ENCODE data around the gene CAGE1.

GRCh38 chr6:7432391-7433120 lies 43.0 kb upstream of the CAGE1 start:
- TF ChIP-seq EZH2 (IDR thresholded peaks at IDR 0.05; ENCODE audit: low read length, missing control alignments), result no peak
- TF ChIP-seq, protein P1, sequence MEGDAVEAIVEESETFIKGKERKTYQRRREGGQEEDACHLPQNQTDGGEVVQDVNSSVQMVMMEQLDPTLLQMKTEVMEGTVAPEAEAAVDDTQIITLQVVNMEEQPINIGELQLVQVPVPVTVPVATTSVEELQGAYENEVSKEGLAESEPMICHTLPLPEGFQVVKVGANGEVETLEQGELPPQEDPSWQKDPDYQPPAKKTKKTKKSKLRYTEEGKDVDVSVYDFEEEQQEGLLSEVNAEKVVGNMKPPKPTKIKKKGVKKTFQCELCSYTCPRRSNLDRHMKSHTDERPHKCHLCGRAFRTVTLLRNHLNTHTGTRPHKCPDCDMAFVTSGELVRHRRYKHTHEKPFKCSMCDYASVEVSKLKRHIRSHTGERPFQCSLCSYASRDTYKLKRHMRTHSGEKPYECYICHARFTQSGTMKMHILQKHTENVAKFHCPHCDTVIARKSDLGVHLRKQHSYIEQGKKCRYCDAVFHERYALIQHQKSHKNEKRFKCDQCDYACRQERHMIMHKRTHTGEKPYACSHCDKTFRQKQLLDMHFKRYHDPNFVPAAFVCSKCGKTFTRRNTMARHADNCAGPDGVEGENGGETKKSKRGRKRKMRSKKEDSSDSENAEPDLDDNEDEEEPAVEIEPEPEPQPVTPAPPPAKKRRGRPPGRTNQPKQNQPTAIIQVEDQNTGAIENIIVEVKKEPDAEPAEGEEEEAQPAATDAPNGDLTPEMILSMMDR (conservative IDR thresholded peaks at IDR 0.05 in 1 of 2, IDR thresholded peaks at IDR 0.05 in 1 of 2; ENCODE audit: low read depth in 1 of 2, low read length in 2 of 2), result no peak

Data from fibroblast of lung (primary cell).